Natural killer cell (primary cell): ENCODE data around the gene DSCAML1. TPM values are rescaled to one million over a fixed set of nuclear protein-coding genes. Genes with fewer than 3 reads are reported as not detected.

Experiments used
- ATAC-seq, 3 donors: fragments of 150-1000 bp in 2 of 3; fragments of 200-7000 bp in 1 of 3; cut with Tn5 transposase; 1 replicate in 1 of 3; 2 replicates in 2 of 3; pipeline ENCODE4 v1.10.0; 2021; ENCODE audit warnings: mild to moderate bottlenecking in 2 of 3, moderate library complexity in 2 of 3
- DNase-seq, 2 donors: peaks; one replicate each; pipeline versions ENCODE4 v3.0.0 to v3.0.0-alpha.2; 2013 to 2021; ENCODE audit warnings: mixed read lengths in 1 of 2
- H3K27ac ChIP-seq: one replicate; pipeline ENCODE4 v1.5.1; 2013; ENCODE audit warnings: mild to moderate bottlenecking, low read length
- H3K27me3 ChIP-seq: one replicate; pipeline ENCODE4 v1.6.1; 2013; ENCODE audit warnings: low read length; ENCODE audit not compliant: control insufficient read depth, insufficient read depth
- H3K36me3 ChIP-seq: one replicate; pipeline ENCODE4 v1.6.1; 2013; ENCODE audit warnings: low read length; ENCODE audit not compliant: control insufficient read depth, insufficient read depth
- H3K4me1 ChIP-seq: one replicate; pipeline ENCODE4 v1.6.1; 2013; ENCODE audit warnings: low read length; ENCODE audit not compliant: control insufficient read depth, insufficient read depth
- H3K4me3 ChIP-seq: one replicate; pipeline ENCODE4 v1.5.1; 2013; ENCODE audit warnings: low read length
- H3K9me3 ChIP-seq: one replicate; pipeline ENCODE4 v1.6.1; 2013; ENCODE audit warnings: low read length; ENCODE audit not compliant: control insufficient read depth, insufficient read depth
- H3K27ac Mint-ChIP-seq, 2 donors: one replicate each; pipeline ENCODE4 v1.8.0; 2022; ENCODE audit warnings: mild to moderate bottlenecking in 2 of 2, mixed read lengths in 2 of 2, moderate library complexity in 1 of 2
- H3K27me3 Mint-ChIP-seq, 2 donors: one replicate each; pipeline ENCODE4 v1.8.0; 2022; ENCODE audit warnings: low read depth in 2 of 2, mixed read lengths in 2 of 2
- H3K36me3 Mint-ChIP-seq: one replicate; pipeline ENCODE4 v1.8.0; 2022; ENCODE audit warnings: mixed read lengths
- H3K4me1 Mint-ChIP-seq, 2 donors: one replicate each; pipeline ENCODE4 v1.8.0; 2022; ENCODE audit warnings: mixed read lengths in 2 of 2
- H3K4me3 Mint-ChIP-seq: one replicate; pipeline ENCODE4 v1.8.0; 2022; ENCODE audit warnings: mild to moderate bottlenecking, moderate library complexity, mixed read lengths
- H3K9me3 Mint-ChIP-seq, 2 donors: one replicate each; pipeline ENCODE4 v1.8.0; 2022; ENCODE audit warnings: mixed read lengths in 2 of 2
- whole genome bisulfite sequencing: methylation state at CpG from one replicate; pipeline ENCODE4 v1.1.7; 2013; ENCODE audit warnings: missing lambda C conversion rate; ENCODE audit not compliant: insufficient coverage; 5-methylcytosine and 5-hydroxymethylcytosine counted together
- intact Hi-C: fragments of 100-400 bp; cut with micrococcal nuclease; formaldehyde crosslinking; loops from one replicate; pipeline ENCODE4 v1.14.2; 2022
- total RNA-seq, 4 donors: library from RNA; stranded (reverse); fragments of 120-200 nt in 1 of 4; gene quantifications; one replicate each; pipeline versions ENCODE4 v1.2.3 to v1.2.4, GENCODE V29; 2013 to 2022
- TF ChIP-seq, protein P1 (sequence below): fragments of 200-600 bp; IDR thresholded peaks from one replicate; pipeline ENCODE4 v1.8.0; 2022; ENCODE audit warnings: antibody characterized with exemption

DSCAML1 gene
- total RNA-seq, 3 donors from 2014 or later (not counting 1 experiment from before 2014, with no cell fraction given) = 0.66 TPM; not detected in 2

GRCh38 chr11:117744471-117745150 is 52.4 kb downstream of the DSCAML1 start:
- Mint-ChIP-seq H3K36me3 (no peaks in the 10 kb centered on the region), H3K27me3 (peaks cover 3 to 40% of the 10 kb centered on the region in 2 donors), H3K4me1 (no peaks in the 10 kb centered on the region), H3K27ac (no peak overlapping the region), H3K4me3 (no peak overlapping the region), H3K9me3 (no peaks in the 10 kb centered on the region)
- Histone ChIP-seq H3K36me3 (no peaks in the 10 kb centered on the region), H3K4me3 (no peak overlapping the region), H3K27me3 (no peaks in the 10 kb centered on the region), H3K4me1 (no peaks in the 10 kb centered on the region), H3K27ac (no peak overlapping the region), H3K9me3 (peaks cover 4% of the 10 kb centered on the region)
- DNase-seq (no peak), ATAC-seq (no peak)
- WGBS = 31% methylated on average over 11 of the region's 11 CpGs
- intact Hi-C loops = no loop called here
- TF ChIP-seq, protein P1, sequence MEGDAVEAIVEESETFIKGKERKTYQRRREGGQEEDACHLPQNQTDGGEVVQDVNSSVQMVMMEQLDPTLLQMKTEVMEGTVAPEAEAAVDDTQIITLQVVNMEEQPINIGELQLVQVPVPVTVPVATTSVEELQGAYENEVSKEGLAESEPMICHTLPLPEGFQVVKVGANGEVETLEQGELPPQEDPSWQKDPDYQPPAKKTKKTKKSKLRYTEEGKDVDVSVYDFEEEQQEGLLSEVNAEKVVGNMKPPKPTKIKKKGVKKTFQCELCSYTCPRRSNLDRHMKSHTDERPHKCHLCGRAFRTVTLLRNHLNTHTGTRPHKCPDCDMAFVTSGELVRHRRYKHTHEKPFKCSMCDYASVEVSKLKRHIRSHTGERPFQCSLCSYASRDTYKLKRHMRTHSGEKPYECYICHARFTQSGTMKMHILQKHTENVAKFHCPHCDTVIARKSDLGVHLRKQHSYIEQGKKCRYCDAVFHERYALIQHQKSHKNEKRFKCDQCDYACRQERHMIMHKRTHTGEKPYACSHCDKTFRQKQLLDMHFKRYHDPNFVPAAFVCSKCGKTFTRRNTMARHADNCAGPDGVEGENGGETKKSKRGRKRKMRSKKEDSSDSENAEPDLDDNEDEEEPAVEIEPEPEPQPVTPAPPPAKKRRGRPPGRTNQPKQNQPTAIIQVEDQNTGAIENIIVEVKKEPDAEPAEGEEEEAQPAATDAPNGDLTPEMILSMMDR = no peak

DNA sequence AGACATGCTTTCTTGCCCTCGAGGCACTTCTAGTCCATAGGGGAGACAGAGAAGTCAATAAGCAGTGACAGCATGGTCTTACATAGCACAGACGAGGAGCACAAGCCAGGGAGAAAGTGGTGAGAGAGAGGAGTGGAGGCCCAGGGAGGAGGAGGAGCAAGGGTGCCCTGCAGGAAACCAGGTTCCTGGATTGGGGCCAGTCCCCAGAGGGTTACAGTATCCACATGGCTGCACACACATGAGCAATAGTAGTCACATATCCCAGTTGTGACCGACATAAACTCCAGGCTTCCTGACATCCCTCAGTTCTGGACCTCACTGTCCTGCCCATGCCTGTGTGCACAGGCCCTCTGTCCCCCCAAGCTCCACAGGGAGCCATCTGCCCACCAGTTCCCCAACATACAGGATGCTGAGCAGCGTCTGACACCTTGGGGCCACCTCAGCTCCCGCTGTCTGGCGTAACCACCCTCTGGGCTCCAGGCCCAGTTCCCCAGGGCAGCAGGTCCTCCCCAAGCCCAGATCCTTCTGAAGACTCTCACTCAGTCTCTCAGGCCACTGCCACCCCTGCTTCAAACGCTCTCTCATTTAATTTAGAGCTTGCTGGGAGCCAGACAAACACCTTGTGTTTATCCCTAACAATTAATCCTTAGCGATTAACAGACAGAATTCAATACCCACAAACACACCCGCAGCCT is 53.7 kb downstream of the DSCAML1 start:
- TF ChIP-seq, protein P1 = no peak
- intact Hi-C loops = no loop called here
- DNase-seq = peak in 1 of 2 donors; percentile 5
- no peak overlapping the region for H3K4me3 Mint-ChIP-seq
- H3K4me1 Mint-ChIP-seq = no peaks in the 10 kb centered on the region
- ATAC-seq = no peak
- peaks cover 4% of the 10 kb centered on the region for H3K9me3 ChIP-seq
- H3K36me3 ChIP-seq = no peaks in the 10 kb centered on the region
- H3K27me3 ChIP-seq = no peaks in the 10 kb centered on the region
- H3K27ac ChIP-seq = no peak overlapping the region
- 29% methylated on average over 9 of the region's 9 CpGs for WGBS
- no peak overlapping the region for H3K4me3 ChIP-seq
- no peaks in the 10 kb centered on the region for H3K9me3 Mint-ChIP-seq
- H3K36me3 Mint-ChIP-seq = no peaks in the 10 kb centered on the region
- no peak overlapping the region for H3K27ac Mint-ChIP-seq
- no peaks in the 10 kb centered on the region for H3K4me1 ChIP-seq
- peaks cover 5 to 53% of the 10 kb centered on the region in 2 donors for H3K27me3 Mint-ChIP-seq

DNA sequence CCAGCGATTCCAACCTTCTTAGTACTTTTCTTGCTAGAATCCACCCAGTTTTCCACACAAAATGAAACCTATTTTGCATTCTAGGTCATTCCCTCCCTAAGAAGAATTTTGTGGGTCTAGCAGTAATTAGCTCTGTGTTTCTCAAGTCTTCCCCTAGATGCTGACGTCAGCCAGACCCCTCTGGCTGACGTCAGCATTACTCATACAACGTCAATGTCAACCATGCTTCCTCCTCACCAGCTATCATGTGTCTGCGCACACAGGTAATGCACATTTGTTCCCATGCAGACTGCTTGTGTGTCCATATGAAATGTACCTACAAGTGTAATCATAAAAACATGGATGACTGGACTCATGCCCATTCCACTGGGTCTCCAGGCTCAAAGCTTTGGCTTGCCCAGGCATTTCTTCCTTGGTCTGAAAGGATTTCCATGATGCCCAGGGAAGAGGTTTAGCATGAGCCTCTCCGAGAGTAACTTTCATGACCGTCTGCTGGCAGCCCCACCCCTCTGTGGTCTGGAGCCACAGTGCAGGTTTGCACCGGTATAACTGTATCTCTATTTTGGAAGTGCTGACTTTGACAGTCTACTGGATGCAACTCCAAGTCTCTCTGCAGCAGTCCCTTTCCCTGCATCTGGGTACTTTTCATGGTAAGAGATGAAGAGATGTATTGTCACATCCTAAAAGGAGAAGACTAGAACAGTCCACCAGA is 58.6 kb downstream of the DSCAML1 start:
- Mint-ChIP-seq H3K4me1 (no peaks in the 10 kb centered on the region), H3K36me3 (no peaks in the 10 kb centered on the region), H3K27me3 (peaks cover 18 to 41% of the 10 kb centered on the region in 2 donors), H3K9me3 (no peaks in the 10 kb centered on the region), H3K27ac (no peak overlapping the region), H3K4me3 (no peak overlapping the region)
- H3K9me3 ChIP-seq = peaks cover 4% of the 10 kb centered on the region
- 59% methylated on average over 8 of the region's 8 CpGs for WGBS
- DNase-seq (no peak), ATAC-seq (no peak)
- H3K27me3 ChIP-seq = no peaks in the 10 kb centered on the region
- H3K4me1 ChIP-seq = no peaks in the 10 kb centered on the region
- no peak overlapping the region for H3K27ac ChIP-seq
- no peak overlapping the region for H3K4me3 ChIP-seq
- intact Hi-C loops = no loop called here
- no peaks in the 10 kb centered on the region for H3K36me3 ChIP-seq
- TF ChIP-seq, protein P1 = no peak
